LoVo (cell line): Measurements from ENCODE around the gene PHRF1.

ENCODE experiments used
- DNase-seq: peaks from one replicate; pipeline ENCODE4 v3.0.0-alpha.2; 2016; ENCODE audit warnings: low spot score

PHRF1 gene

DNA sequence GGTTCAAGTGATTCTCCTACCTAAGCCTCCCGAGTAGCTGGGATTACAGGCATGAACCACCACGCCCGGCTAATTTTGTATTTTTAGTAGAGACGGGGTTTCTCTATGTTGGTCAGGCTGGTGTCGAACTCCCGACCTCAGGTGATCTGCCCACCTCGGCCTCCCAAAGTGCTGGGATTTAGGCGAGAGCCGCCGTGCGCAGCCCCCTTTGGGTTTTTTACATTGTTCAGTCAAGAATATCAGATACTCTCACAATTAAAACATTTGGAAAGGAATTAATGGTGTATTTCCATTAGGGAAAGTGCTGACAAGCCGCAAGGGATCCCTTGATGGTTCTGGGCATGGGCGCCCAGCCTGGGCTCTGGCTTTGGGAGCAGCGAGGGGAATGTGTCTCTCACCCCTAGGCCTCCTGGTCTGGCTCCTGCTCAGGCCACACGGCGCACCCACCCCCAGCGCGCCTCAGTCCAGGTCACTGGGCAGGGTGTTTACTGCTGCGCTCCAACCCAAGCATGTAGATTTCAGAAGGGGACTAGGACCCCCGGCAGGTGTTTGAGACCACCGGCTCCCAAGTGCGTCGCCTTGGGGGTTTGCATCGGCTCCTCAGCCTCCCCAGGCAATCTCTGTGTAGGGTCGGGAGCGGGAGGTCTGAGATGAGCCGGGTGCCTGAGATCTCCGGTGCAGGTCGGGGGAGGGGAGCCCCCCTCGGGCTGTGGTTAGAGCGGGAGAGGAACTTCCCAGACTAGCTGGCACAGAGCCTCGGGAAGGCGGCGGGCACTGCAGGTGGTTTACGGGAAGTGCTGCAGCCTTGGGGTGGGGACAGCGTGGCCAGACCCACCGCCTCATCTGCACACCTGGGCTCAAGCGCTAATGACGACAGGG is 40.3 kb downstream of the PHRF1 start:
- no peak for DNase-seq

DNA sequence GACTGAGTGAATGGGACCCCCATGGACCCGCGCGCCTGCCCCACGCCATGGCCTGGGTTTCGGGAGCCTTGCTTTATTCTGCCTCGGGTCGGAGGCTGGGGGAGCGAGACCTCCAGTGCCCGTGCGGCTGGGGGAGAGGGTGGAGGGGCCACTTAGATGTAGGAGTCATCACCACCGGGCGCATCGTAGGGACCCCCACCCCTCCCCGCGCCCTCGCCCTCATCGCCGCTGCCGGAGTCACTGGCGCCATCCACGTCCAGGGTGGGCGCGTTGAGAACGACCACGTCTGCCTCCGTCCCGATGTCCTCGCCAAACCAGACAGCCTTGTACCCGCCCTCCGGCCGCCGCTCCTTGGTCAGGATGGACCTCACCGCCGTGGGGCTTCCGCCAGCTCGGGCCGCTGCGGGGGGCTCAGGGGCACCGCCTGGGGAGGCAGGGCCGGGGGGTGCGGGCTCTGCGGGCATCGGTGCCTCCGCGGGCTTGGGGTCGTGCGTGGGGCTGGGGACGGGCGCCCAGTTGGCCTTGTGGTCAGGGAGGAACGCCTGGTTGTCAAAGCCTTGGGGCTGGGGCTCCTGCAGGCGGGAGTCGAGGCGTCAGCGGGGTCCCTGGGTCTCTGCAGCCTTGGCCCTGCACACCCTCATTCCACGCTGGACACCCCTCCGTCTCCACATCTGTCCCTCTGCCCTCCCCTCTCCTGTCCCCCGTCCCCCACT is 41.1 kb downstream of the PHRF1 start:
- DNase-seq = no peak

- DNase-seq = no peak
Measured at GRCh38 chr11:617912-618682, 41.8 kb downstream of the PHRF1 start.

DNA sequence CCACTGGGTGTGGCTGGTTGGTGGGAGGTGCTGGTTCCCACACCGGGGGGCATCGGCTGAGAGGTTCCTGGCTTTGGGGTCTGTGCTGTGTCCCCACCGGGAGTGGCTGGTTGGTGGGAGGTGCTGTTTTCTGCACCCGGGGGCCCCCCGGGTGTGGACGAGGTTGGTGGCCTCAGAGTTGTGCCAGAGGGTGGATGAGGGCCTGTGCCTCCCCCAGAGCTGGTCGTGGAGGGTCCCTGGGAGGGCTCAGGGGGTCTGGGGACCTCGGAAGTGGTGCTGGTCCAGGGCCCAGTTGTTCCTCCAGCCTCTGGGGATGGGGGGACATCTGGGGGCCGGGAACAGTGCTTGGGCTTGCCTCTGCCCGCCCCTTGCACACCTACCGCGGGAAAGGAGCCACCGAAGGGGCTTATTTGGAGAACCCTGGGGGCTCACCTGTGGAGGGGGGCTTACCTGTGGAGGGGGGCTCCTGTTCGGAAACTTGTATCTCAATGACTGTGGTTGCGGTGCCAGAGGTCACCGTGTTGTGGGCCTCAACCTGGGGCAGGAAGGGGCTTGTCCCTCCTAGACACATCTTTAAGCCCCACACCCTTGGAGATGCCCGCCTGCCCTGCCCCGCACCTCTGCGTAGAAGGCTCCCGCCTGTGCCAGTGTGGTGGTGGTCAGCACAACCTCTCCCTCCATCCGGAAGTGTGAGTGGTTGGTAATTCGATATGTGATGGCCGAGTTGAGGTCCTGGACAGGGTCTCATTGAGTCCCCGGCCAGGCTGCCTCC is 42.8 kb downstream of the PHRF1 start:
- DNase-seq = no peak

- DNase-seq = no peak
Measured at GRCh38 chr11:619628-620050, 43.4 kb downstream of the PHRF1 start.

DNA sequence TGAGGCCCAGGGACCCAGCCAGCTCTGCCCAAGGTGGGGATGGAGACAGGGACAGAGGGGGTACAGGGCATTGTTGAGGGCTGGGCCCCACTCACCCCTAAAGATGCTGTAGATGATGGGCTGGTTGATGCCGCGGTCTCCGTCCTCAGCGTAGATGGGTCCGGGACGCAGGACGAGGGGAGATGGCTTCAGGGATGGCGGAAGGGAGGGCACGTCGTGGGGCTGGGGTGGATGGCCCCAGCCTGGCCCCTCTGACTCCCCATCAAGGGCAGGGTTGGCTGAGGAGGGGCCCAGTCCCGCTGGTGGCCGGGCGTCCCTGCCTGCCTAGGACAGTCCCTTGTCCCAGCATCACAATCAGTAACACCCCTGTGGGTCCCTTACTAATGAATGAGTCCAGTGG is 43.9 kb downstream of the PHRF1 start:
- no peak for DNase-seq

DNA sequence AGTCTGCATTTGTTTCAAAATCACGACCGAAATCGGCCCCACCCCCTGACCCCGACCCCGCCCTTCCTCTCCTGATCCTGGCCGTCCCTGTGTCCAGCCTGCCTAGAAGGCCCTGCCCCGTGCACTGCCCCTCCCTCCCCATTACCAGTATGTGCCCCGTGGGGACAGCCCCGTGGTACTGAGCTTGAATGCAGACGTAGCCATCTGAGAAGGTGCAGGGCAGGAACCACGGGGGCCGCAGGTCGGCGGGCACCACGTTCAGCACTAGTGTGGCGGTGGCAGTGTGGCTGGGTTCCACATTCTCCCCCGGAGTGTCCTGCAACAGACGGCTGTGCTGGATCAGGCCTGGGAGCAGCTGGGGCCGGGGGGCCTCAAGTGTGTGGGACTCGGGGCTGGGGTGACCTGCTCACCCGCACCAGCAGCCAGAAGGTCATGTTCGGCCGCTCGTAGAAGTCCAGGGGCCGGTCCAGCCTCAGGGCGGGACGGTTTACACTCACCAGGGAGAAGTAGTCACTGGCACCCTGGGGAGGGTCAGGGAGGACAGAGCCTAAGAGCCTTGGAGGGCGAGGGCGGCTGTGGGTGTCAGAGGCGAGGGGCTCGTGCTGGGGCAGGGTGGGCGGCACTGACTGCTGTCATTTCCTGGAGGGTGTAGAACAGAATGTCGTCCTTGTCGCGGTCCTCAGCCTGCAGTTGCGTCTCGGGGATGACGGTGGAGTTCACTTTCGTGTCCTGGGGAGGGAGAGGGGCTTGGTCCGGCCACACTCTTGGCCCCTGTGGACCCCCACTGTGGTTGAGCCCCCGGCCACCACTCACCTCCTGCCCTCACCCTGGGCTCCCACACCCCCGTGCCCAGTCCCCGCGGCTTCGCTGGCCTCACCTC is 44.9 kb downstream of the PHRF1 start:
- DNase-seq = no peak

- DNase-seq = no peak
Measured at GRCh38 chr11:621838-622237, 45.6 kb downstream of the PHRF1 start.

GRCh38 chr11:623349-623869 is 47.1 kb downstream of the PHRF1 start:
- DNase-seq = no peak

DNA sequence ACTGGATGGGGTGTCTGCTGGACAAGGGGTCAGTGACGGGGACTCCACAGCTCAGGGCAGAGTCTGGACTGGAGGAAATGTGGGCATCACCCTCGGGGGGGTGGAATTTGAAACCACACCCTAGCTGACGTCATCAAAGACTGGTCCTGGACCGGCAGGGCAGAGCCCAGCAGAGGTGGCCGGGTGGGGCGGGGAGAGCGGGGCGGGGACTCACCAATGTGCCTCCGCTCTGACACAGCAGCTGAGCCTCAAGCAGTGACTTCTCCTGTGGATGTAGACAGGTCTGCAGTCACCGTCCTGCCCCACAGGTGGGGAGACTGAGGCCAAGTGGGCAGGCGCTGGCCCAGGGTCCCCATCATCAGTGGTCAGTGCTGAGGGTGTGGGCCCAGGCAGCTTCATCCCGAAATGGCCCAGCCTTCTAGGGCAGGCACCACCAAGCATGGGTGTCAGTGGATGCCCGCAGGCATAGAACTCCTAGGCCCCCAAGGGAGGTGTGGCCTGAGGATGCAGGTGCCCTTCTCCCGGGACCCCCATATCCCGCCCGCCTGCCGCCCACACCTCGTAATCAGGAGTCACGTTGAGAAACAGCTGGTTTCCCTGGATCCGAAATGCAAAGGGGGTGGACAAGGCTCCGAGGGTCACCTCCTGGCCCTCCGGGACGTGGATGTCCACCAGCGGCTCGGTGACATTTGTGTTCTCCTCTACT is 47.9 kb downstream of the PHRF1 start:
- peak; percentile 63 for DNase-seq

DNA sequence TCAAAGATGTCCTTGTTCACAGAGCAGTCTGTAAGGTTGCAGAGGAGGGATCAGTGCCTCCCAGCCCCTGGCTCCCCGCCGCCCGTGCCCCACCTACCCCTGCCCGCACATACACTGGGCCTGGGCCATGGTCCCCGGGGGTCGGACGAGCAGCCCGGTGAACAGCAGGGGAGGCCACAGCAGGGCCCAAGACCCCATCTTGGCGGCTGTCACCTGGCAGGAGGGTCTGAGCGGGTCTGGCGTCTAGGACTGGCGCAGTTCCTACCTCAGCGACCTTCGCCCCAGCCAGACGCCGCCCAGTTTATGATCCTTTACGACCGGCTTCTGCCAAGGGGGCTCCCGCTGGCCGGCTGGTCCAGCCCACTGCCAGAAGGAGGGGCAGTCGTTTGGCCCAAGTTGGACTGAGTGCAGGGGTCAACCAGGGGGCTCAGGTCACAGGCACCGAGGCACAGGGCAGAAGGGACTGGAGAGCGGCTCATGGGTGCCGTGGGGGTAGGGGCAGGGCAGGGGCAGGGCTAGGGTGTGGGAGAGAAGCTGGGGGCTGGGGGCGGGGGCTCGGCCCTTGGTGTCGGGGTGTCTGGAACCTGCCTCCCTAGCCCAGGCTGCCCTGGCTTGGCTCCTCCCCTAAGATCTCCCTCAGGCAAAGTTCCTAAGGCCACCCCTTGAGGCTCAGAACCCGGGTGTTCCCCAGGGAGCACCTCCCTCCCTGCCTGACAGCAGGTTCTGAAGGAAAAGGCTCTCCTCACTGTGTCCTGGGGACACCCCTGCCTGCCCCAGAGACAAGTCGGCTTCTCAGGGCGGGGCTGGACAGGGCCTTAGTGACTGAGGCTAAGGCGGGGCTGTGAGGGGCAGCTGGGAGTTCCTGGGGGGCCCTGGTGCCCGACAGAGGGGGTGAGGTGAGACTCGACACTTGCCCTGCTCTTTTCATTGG is 48.7 kb downstream of the PHRF1 start, which contains the start of gene CDHR5:
TSS of gene CDHR5 (minus strand) at position 251 of the 931 bp plus-strand sequence. CDS start at position 198, 53 bp downstream.
- DNase-seq = no peak

DNA sequence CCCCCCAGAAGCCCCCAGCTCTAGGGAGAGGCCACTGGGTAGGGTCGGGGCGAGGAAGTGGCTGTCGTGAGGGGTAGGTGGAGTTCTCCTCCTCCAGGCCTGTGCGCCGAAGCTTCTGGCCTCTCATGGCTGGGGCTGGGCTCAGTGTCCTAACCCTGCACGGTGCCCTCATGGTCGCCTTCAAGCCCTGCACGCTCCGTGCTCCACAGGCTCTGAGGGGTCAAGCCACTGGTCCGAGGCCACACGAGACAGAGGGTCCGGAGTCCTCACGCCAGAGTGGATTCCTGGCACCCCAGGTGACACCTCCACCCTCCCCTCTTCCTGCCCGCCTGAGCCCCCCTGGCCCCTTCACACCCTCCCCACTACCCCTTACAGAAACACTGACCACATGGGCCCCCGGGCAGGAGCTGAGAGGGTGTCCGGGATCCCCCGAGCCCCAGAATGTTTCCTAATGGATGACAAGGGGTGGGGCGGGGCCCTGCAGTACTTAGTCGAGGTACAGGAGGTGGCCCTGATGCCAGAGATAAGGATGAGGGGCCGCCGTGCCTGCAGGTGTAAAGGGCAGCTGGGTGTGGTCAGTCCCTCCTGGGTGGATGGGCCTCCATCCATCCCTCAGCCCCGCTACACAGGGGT is 49.5 kb downstream of the PHRF1 start:
- DNase-seq = no peak

- no peak for DNase-seq
Measured at GRCh38 chr11:626475-627307, 50.4 kb downstream of the PHRF1 start, which contains the start of gene SCT. SCT (minus strand) TSS chr11:627181; CDS start chr11:627143, 38 bp downstream.

DNA sequence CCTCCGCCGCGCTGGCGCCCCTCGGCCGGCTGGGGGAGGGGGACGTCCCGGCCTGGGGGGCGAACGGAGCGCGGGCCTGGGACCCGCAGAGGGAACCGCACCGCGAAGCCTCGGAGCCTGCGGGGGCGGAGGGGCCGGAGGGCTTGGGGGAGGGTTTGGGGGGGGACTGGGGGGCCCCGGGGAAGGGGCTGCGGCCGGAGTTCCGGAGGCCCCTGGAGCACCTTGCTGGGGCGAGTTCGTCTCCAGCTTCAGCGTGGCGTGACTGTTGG is 51.0 kb downstream of the PHRF1 start:
- DNase-seq = no peak

- no peak for DNase-seq
Measured at GRCh38 chr11:628056-628455, 51.8 kb downstream of the PHRF1 start.

DNA sequence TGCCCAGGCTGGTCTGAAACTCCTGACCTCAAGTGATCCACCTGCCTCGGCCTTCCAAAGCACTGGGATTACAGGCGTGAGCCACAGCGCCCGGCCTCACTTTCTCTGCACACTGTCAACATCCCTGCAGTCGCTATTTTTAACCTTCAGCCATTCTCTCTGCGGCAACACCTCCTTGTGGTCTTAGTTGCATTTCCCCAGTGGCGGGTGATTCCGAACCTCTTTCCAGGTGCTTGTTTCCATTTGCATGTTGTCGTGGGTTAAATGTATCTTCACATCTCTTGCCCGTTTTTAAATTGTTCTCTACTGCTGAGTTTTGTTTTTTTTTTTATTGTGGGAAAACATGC is 52.9 kb downstream of the PHRF1 start:
- DNase-seq = no peak

DNA sequence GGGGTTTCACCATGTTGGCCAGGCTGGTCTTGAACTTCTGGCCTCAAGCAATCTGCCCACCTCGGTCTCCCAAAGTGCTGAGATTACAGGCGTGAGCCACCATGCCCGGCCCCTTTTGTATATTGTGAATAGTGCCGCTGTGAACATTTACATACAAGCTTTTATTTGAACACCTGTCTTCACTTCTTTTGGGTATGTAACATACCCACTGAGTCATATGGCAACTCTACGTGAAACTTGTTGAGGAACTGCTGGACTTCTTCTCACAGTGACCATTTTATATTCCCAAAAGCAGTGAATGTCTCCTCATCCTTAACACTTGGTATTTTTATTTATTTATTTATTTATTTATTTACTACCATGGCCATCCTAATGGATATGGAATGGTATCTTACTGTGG is 54.6 kb downstream of the PHRF1 start:
- no peak for DNase-seq
